ENCODE measurements around the gene TBC1D16. TPM values are rescaled to one million over a fixed set of nuclear protein-coding genes. Genes with fewer than 3 reads are reported as not detected.
"Not testable (repeated sequence)": the region's sequence is repeated elsewhere in the genome, so short reads cannot be mapped to it uniquely, and the experiment has no call there.

The TBC1D16 gene
- total RNA-seq, 1 donor from 2014 or later: 24.7 TPM

DNA sequence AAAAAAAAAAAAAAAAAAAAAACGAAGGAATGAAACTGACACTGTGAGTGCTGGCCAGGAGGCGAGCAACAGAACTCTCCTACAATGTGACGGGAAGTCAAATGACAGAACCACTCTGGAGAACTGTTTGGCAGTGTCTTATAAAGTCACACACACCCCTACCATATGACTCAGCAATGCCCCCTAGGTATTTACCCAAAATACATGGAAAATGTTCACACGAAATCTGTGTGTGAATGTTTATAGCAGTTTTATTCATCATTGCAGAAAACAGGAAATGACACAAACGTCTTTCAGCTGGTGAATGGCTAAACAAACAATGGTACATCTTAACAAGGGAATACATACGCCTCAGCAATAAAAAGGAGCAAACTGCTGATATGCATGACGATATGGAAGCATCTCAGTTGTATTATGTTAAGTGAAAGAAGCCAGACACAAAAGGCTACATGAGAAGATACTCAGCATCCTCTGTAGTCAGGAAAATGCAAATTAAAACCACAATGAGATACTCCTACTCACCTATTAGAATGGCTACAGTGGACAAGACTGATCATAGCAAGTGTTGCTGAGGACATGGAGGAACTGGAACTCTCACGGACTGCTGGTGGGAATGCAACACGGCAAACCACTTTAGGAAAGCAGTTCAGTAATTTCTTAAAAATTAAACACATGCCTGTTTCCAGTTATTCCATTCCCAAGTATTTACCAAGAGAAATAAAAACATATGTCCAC, 74.7 kb downstream of the TBC1D16 start:
- intact Hi-C loops (cut with DNase I): no loop called here
- Histone ChIP-seq H3K27me3 (ENCODE audit: low read depth) (no peaks in the 10 kb centered on the region), H3K36me3 (no peaks in the 10 kb centered on the region), H3K4me1 (no peaks in the 10 kb centered on the region), H3K4me3 (no peak overlapping the region), H3K9me3 (no peaks in the 10 kb centered on the region), H3K27ac (no peak overlapping the region)
- ATAC-seq: no peak
- TF ChIP-seq, protein P1, sequence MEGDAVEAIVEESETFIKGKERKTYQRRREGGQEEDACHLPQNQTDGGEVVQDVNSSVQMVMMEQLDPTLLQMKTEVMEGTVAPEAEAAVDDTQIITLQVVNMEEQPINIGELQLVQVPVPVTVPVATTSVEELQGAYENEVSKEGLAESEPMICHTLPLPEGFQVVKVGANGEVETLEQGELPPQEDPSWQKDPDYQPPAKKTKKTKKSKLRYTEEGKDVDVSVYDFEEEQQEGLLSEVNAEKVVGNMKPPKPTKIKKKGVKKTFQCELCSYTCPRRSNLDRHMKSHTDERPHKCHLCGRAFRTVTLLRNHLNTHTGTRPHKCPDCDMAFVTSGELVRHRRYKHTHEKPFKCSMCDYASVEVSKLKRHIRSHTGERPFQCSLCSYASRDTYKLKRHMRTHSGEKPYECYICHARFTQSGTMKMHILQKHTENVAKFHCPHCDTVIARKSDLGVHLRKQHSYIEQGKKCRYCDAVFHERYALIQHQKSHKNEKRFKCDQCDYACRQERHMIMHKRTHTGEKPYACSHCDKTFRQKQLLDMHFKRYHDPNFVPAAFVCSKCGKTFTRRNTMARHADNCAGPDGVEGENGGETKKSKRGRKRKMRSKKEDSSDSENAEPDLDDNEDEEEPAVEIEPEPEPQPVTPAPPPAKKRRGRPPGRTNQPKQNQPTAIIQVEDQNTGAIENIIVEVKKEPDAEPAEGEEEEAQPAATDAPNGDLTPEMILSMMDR (IDR thresholded peaks at IDR 0.05): no peak
- no peak for DNase-seq

DNA sequence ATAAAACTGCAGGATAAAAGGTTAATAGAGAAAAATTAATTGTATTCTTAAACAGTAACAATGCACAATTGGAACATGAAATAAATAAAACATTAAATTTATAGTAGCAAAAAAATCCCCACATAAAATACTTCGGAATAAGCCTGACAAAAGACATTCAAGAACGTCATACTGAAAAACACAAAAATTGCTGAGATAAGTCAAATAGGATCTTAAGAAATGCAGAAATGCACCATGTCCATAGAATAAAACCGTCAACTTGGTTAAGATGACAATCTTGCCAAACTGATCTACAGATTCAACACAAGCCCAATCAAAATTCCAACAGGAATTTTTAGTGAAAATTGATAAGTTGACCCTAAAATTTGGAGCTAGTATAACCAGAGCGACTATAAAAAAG, 76.6 kb downstream of the TBC1D16 start:
- no peak for ATAC-seq
- intact Hi-C loops (cut with DNase I): no loop called here
- Histone ChIP-seq H3K27me3 (ENCODE audit: low read depth) (no peaks in the 10 kb centered on the region), H3K4me3 (no peak overlapping the region), H3K9me3 (no peaks in the 10 kb centered on the region), H3K27ac (no peak overlapping the region), H3K36me3 (no peaks in the 10 kb centered on the region), H3K4me1 (no peaks in the 10 kb centered on the region)
- TF ChIP-seq, protein P1 (IDR thresholded peaks at IDR 0.05): no peak
- no peak for DNase-seq

DNA sequence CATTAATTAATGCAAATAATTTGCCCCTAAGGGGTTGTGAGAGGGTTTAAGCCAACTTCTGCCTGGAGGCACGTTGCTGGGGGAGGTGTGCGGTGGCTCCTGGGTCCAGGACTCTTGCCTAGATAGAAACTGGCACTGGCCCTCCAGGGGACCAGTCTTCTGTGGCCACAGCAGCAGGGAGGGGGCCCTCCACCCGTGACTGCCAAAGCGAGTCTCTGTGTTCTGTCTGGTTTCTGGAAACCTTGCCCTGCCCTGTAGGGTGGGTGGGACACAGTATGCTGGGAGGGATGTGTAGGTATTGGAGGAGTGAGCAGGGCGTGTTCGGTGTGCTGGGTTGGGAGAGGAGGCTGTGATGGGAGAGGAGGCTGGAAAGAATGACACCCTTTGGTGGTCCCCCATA, 78.8 kb downstream of the TBC1D16 start:
- TF ChIP-seq, protein P1 (IDR thresholded peaks at IDR 0.05): no peak
- intact Hi-C loops (cut with DNase I): no loop called here
- ATAC-seq: no peak

DNA sequence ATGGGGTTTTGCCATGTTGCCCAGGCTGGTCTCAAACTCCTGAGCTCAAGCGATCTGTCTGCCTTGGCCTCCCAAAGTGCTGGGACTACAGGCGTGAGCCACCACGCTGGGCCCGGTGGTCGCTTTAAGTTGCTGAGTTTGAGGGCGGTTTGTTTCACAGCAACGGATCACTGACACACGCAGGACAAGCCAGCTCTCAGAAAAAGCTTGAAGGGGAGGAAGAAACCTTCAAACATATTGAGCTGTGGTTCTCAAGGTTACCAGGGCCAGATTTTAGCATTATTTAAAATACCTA, 79.3 kb downstream of the TBC1D16 start:
- H3K4me3 ChIP-seq; DNase-seq; intact Hi-C loops (cut with DNase I): not testable (repeated sequence)

More for the DNA sequence above, 78.8 kb downstream of the TBC1D16 start:
- H3K27ac ChIP-seq: no peak overlapping the region
- H3K4me3 ChIP-seq: no peak overlapping the region
- no peaks in the 10 kb centered on the region for H3K36me3 ChIP-seq
- H3K4me1 ChIP-seq: peaks cover 6% of the 10 kb centered on the region
- DNase-seq: peak; percentile 32
- H3K9me3 ChIP-seq: no peaks in the 10 kb centered on the region
- no peaks in the 10 kb centered on the region for H3K27me3 ChIP-seq (ENCODE audit: low read depth)

DNA sequence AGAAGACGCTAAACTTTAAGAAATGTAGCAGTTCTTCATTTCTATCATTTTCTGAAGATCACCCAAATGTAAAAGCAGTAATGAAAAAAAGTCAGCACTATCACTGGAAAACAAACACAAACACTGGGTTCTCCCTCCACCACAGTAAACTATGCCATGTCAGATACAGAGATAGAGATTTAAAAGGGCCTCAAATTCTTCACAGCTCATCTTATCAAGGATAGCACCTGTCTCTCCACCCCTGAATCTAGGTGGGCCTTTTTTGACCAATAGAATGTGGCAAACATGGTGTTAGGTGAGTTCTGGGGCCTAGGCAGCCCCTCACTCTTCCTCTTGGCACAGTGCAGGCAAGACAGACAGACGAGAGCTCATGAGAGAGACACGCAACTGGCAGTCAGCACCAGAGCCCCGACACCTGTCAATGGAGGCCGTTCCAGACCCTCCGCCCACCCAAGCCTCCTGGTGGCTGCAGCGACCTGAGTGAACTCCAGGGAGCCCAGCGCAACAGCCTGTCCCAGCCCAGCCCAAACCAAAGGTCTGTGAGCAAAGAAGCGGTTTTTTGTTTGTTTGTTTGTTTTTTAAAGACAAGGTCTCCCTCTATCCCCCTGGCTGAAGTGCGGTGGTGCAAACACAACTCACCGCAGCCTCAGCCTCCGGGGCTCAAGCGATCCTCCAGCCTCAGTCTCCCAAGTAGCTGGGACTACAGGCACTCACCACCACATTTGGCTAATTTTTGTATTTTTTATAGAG, 79.8 kb downstream of the TBC1D16 start:
- no peaks in the 10 kb centered on the region for H3K9me3 ChIP-seq
- no peak overlapping the region for H3K27ac ChIP-seq
- H3K4me3 ChIP-seq: no peak overlapping the region
- H3K36me3 ChIP-seq: no peaks in the 10 kb centered on the region
- TF ChIP-seq, protein P1 (IDR thresholded peaks at IDR 0.05): no peak
- DNase-seq: peak; percentile 36
- peaks cover 16% of the 10 kb centered on the region for H3K4me1 ChIP-seq
- H3K27me3 ChIP-seq (ENCODE audit: low read depth): no peaks in the 10 kb centered on the region
- ATAC-seq: no peak
- intact Hi-C loops (cut with DNase I): no loop called here

More for the DNA sequence above, 79.3 kb downstream of the TBC1D16 start:
- ATAC-seq; H3K27ac ChIP-seq; H3K36me3 ChIP-seq; H3K27me3 ChIP-seq (ENCODE audit: low read depth); H3K9me3 ChIP-seq: not testable (repeated sequence)
- peaks cover 11% of the 10 kb centered on the region for H3K4me1 ChIP-seq

DNA sequence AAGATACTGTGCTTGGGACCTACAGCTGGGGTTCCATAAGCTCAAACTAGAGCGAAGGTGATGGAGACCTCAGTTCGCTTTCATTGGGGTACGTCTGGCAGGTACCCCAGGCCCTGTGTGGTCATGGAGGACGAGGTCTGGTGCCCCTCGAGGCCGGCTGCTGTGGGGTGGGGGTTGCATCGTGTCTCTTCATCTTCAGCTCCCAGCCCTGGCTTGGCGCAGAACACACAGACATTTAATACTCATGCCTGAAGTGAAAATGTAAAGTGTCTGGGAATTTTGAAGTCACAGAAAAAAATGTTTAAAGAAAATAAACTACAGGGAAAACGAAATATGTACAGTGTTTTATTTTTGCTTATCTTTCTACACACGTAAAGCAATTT, 80.5 kb downstream of the TBC1D16 start:
- Histone ChIP-seq H3K4me1 (peaks cover 19% of the 10 kb centered on the region), H3K36me3 (peaks cover 1% of the 10 kb centered on the region), H3K27ac (no peak overlapping the region), H3K27me3 (ENCODE audit: low read depth) (no peaks in the 10 kb centered on the region), H3K4me3 (no peak overlapping the region), H3K9me3 (no peaks in the 10 kb centered on the region)
- no peak for ATAC-seq
- DNase-seq: peak; percentile 28
- TF ChIP-seq, protein P1 (IDR thresholded peaks at IDR 0.05): no peak
- intact Hi-C loops (cut with DNase I): no loop called here

Measured in lower lobe of right lung (tissue), 2 donors.